Trophoblast cell (in vitro differentiated cells and primary cell): ENCODE measurements around the gene SDC3.
"Not testable (repeated sequence)": the region's sequence is repeated elsewhere in the genome, so short reads cannot be mapped to it uniquely, and the experiment has no call there.

Experiments
- DNase-seq, 2 donors: peaks; one replicate each; pipeline ENCODE4 v3.0.0-alpha.2; 2016
- H2AFZ ChIP-seq: 2 replicates; pipeline ENCODE4 v1.6.1; 2013; ENCODE audit warnings: low read length, moderate library complexity, mild to moderate bottlenecking; ENCODE audit not compliant: insufficient read depth, poor library complexity
- H2AK5ac ChIP-seq: 2 replicates; pipeline ENCODE4 v1.6.1; 2013; ENCODE audit warnings: mild to moderate bottlenecking, low read length
- H2BK120ac ChIP-seq: 2 replicates; pipeline ENCODE4 v1.6.1; 2013; ENCODE audit warnings: low read length, mild to moderate bottlenecking, moderate library complexity; ENCODE audit not compliant: insufficient read depth, poor library complexity
- H2BK12ac ChIP-seq: 2 replicates; pipeline ENCODE4 v1.6.1; 2013; ENCODE audit warnings: mild to moderate bottlenecking, low read length, moderate library complexity
- H2BK5ac ChIP-seq: 2 replicates; pipeline ENCODE4 v1.6.1; 2013; ENCODE audit warnings: low read length, low read depth, moderate library complexity, mild to moderate bottlenecking; ENCODE audit not compliant: poor library complexity
- H3K14ac ChIP-seq: 2 replicates; pipeline ENCODE4 v1.6.1; 2013; ENCODE audit warnings: mild to moderate bottlenecking, low read length
- H3K18ac ChIP-seq: 2 replicates; pipeline ENCODE4 v1.6.1; 2013; ENCODE audit warnings: mild to moderate bottlenecking, low read length
- H3K23ac ChIP-seq: 2 replicates; pipeline ENCODE4 v1.6.1; 2013; ENCODE audit warnings: low read length
- H3K27ac ChIP-seq: 2 replicates; pipeline ENCODE4 v1.5.1; 2013; ENCODE audit warnings: low read depth, mild to moderate bottlenecking, inconsistent platforms, low read length, moderate library complexity
- H3K27me3 ChIP-seq: 2 replicates; pipeline ENCODE4 v1.6.1; 2013; ENCODE audit warnings: inconsistent platforms, mild to moderate bottlenecking, low read length, moderate library complexity; ENCODE audit not compliant: insufficient read depth
- H3K36me3 ChIP-seq, 2 experiments: 1 replicate in 1 of 2; 2 replicates in 1 of 2; pipeline ENCODE4 v1.6.1; 2013; ENCODE audit warnings: low read length in 2 of 2, mild to moderate bottlenecking in 2 of 2, moderate library complexity in 1 of 2; ENCODE audit not compliant: insufficient read depth in 2 of 2, control insufficient read depth in 1 of 2
- H3K4ac ChIP-seq: 2 replicates; pipeline ENCODE4 v1.6.1; 2013; ENCODE audit warnings: low read depth, mild to moderate bottlenecking, low read length, moderate library complexity
- H3K4me1 ChIP-seq, 2 experiments: 1 replicate in 1 of 2; 2 replicates in 1 of 2; pipeline ENCODE4 v1.6.1; 2013; ENCODE audit warnings: low read length in 2 of 2, mild to moderate bottlenecking in 2 of 2, moderate library complexity in 1 of 2; ENCODE audit not compliant: insufficient read depth in 2 of 2, control insufficient read depth in 1 of 2
- H3K4me2 ChIP-seq: 2 replicates; pipeline ENCODE4 v1.6.1; 2013; ENCODE audit warnings: inconsistent platforms, mild to moderate bottlenecking, low read length, moderate library complexity
- H3K4me3 ChIP-seq: 2 replicates; pipeline ENCODE4 v1.5.1; 2013; ENCODE audit warnings: mild to moderate bottlenecking, low read depth, low read length, inconsistent platforms
- H3K79me1 ChIP-seq: one replicate; pipeline ENCODE4 v1.6.1; 2013; ENCODE audit warnings: low read length
- H3K79me2 ChIP-seq: 2 replicates; pipeline ENCODE4 v1.6.1; 2013; ENCODE audit warnings: low read length, mild to moderate bottlenecking; ENCODE audit not compliant: control insufficient read depth, insufficient read depth, poor library complexity
- H3K9ac ChIP-seq: 2 replicates; pipeline ENCODE4 v1.6.1; 2013; ENCODE audit warnings: mild to moderate bottlenecking, low read length
- H3K9me3 ChIP-seq: 2 replicates; pipeline ENCODE4 v1.6.1; 2013; ENCODE audit warnings: low read depth, mild to moderate bottlenecking, control low read depth, inconsistent platforms, low read length; ENCODE audit not compliant: insufficient read depth
- H4K12ac ChIP-seq: 2 replicates; pipeline ENCODE4 v1.6.1; 2013; ENCODE audit warnings: low read depth, mild to moderate bottlenecking, low read length, moderate library complexity
- H4K8ac ChIP-seq: 2 replicates; pipeline ENCODE4 v1.6.1; 2013; ENCODE audit warnings: low read depth, mild to moderate bottlenecking, low read length, moderate library complexity
- H4K91ac ChIP-seq: one replicate; pipeline ENCODE4 v1.6.1; 2013; ENCODE audit warnings: low read depth, mild to moderate bottlenecking, low read length, moderate library complexity
- WGBS: extraction: QIAGEN DNeasy Blood & Tissue Kit; methylation state at CpG from one replicate; pipeline ENCODE4 v1.1.7; 2013; ENCODE audit warnings: missing lambda C conversion rate; ENCODE audit not compliant: insufficient read length, insufficient coverage; ENCODE audit errors: extremely low coverage; 5-methylcytosine and 5-hydroxymethylcytosine counted together

The SDC3 gene

GRCh38 chr1:30948813-30949486 lies 40.4 kb upstream of the SDC3 start:
- H2BK5ac ChIP-seq, H3K4me1 ChIP-seq, H3K27ac ChIP-seq, H3K18ac ChIP-seq, H4K91ac ChIP-seq, H3K23ac ChIP-seq, H2AK5ac ChIP-seq, H4K8ac ChIP-seq, H4K12ac ChIP-seq, H2BK12ac ChIP-seq, H3K9ac ChIP-seq, H3K27me3 ChIP-seq, H2AFZ ChIP-seq, H3K4ac ChIP-seq, H2BK120ac ChIP-seq, H3K79me2 ChIP-seq, H3K14ac ChIP-seq, H3K4me3 ChIP-seq, H3K4me2 ChIP-seq, H3K9me3 ChIP-seq, H3K79me1 ChIP-seq: not testable (repeated sequence)
- WGBS, result no CpG with 5 or more reads among the region's 5 CpGs
- DNase-seq, result peak in 1 of 2 donors; percentile 67
- peaks cover 32 to 45% of the 10 kb centered on the region in 2 experiments for H3K36me3 ChIP-seq

GRCh38 chr1:30948278-30948677 lies 39.7 kb upstream of the SDC3 start:
- Histone ChIP-seq H3K27ac (no peak overlapping the region), H2BK12ac (no peak overlapping the region), H3K79me1 (no peaks in the 10 kb centered on the region), H4K91ac (no peak overlapping the region), H3K4ac (no peak overlapping the region), H2BK5ac (no peak overlapping the region), H3K4me1 (no peaks in the 10 kb centered on the region), H3K9ac (no peak overlapping the region), H3K23ac (no peak overlapping the region), H3K4me3 (no peak overlapping the region), H4K12ac (no peak overlapping the region), H4K8ac (no peak overlapping the region), H3K14ac (no peak overlapping the region), H3K27me3 (no peaks in the 10 kb centered on the region), H3K36me3 (peaks cover 28 to 39% of the 10 kb centered on the region in 2 experiments), H2AK5ac (no peak overlapping the region), H3K79me2 (no peaks in the 10 kb centered on the region), H3K9me3 (no peaks in the 10 kb centered on the region), H2BK120ac (no peak overlapping the region), H2AFZ (no peak overlapping the region), H3K4me2 (no peak overlapping the region), H3K18ac (no peak overlapping the region)
- no CpG with 5 or more reads among the region's 3 CpGs for WGBS
- DNase-seq, result no peak

GRCh38 chr1:30947212-30947611 lies 38.7 kb upstream of the SDC3 start:
- Histone ChIP-seq H3K14ac (no peak overlapping the region), H3K79me2 (peaks cover 2% of the 10 kb centered on the region), H2BK12ac (no peak overlapping the region), H3K9ac (no peak overlapping the region), H3K4me3 (no peak overlapping the region), H3K4me1 (no peaks in the 10 kb centered on the region), H2AK5ac (no peak overlapping the region), H3K9me3 (no peaks in the 10 kb centered on the region), H4K8ac (no peak overlapping the region), H3K18ac (no peak overlapping the region), H3K4me2 (no peak overlapping the region), H2BK120ac (no peak overlapping the region), H2BK5ac (no peak overlapping the region), H4K91ac (no peak overlapping the region), H3K79me1 (no peaks in the 10 kb centered on the region), H3K36me3 (peaks cover 32 to 39% of the 10 kb centered on the region in 2 experiments), H2AFZ (no peak overlapping the region), H3K23ac (no peak overlapping the region), H3K27ac (no peak overlapping the region), H4K12ac (no peak overlapping the region), H3K27me3 (no peaks in the 10 kb centered on the region), H3K4ac (no peak overlapping the region)
- DNase-seq, result no peak

- Histone ChIP-seq H2AFZ (no peak overlapping the region), H2BK5ac (no peak overlapping the region), H3K27me3 (no peaks in the 10 kb centered on the region), H4K12ac (no peak overlapping the region), H2BK120ac (no peak overlapping the region), H3K27ac (no peak overlapping the region), H3K14ac (no peak overlapping the region), H2BK12ac (no peak overlapping the region), H3K36me3 (peaks cover 32 to 45% of the 10 kb centered on the region in 2 experiments), H3K9me3 (no peaks in the 10 kb centered on the region), H3K4ac (no peak overlapping the region), H3K79me2 (peaks cover 2% of the 10 kb centered on the region), H4K91ac (no peak overlapping the region), H4K8ac (no peak overlapping the region), H3K4me3 (no peak overlapping the region), H3K9ac (no peak overlapping the region), H3K4me1 (no peaks in the 10 kb centered on the region), H3K23ac (no peak overlapping the region), H3K4me2 (no peak overlapping the region), H3K79me1 (no peaks in the 10 kb centered on the region), H3K18ac (peak overlapping the region; percentile 54), H2AK5ac (no peak overlapping the region)
- DNase-seq, result no peak
- WGBS, result no CpG with 5 or more reads among the region's 7 CpGs
Measured at GRCh38 chr1:30942326-30942963, 33.9 kb upstream of the SDC3 start.
